Measurements from ENCODE around the gene SIAH3. TPM values are rescaled to one million over a fixed set of nuclear protein-coding genes. Genes with fewer than 3 reads are reported as not detected.

The SIAH3 gene
- total RNA-seq, 1 experiment from 2014 or later, result not detected

- Histone ChIP-seq H2BK5ac (ENCODE audit: insufficient read length, low read length) (no peak overlapping the region), H4K91ac (ENCODE audit: insufficient read length, low read depth, low read length) (no peak overlapping the region), H3K23ac (ENCODE audit: insufficient read length, low read depth, low read length) (no peak overlapping the region), H3K56ac (ENCODE audit: insufficient read length, low read depth, low read length) (no peak overlapping the region), H4K20me1 (ENCODE audit: control insufficient read depth, insufficient read depth, insufficient read length) (no peaks in the 10 kb centered on the region), H3K23me2 (ENCODE audit: insufficient read length, low read depth, low read length, poor library complexity, severe bottlenecking) (peaks cover 12% of the 10 kb centered on the region), H4K5ac (ENCODE audit: insufficient read length, low read depth, low read length) (no peak overlapping the region), H3K18ac (ENCODE audit: insufficient read length, low read depth, low read length) (no peak overlapping the region), H3K9me3 (ENCODE audit: control insufficient read depth, low read depth, low read length) (no peaks in the 10 kb centered on the region), H3K27ac (ENCODE audit: insufficient read length, low read depth, low read length) (no peak overlapping the region), H2BK20ac (ENCODE audit: low read depth, low read length, poor library complexity, severe bottlenecking) (no peak overlapping the region), H3K14ac (ENCODE audit: insufficient read depth, low read length) (0 out of 2 replicates have a peak overlapping the region, but pooled peaks have one; percentile 58), H2AFZ (ENCODE audit: low read length) (no peak overlapping the region), H2BK12ac (ENCODE audit: insufficient read length, low read depth, low read length) (no peak overlapping the region), H3K79me2 (ENCODE audit: insufficient read depth, low read length) (no peaks in the 10 kb centered on the region), H3T11ph (ENCODE audit: low read length) (no peak overlapping the region), H3K9ac (ENCODE audit: extremely low read depth, insufficient read length, low read length) (no peak overlapping the region), H2BK15ac (ENCODE audit: low read depth, low read length) (no peak overlapping the region), H3K79me1 (ENCODE audit: insufficient read depth, low read depth, low read length, poor library complexity, severe bottlenecking) (no peaks in the 10 kb centered on the region), H3K4me1 (ENCODE audit: insufficient read depth, low read length) (no peaks in the 10 kb centered on the region; the same call in 1 of the 2 replicates), H4K8ac (replicated peaks; ENCODE audit: insufficient read length, low read depth, low read length) (no peak overlapping the region), H2BK120ac (ENCODE audit: low read depth, low read length, poor library complexity, severe bottlenecking) (no peak overlapping the region), H3K27me3 (ENCODE audit: insufficient read depth, low read length) (peaks cover 3% of the 10 kb centered on the region; the same call in 1 of the 2 replicates), H3K4me2 (ENCODE audit: insufficient read depth, insufficient read length, low read length) (peak overlapping the region; percentile 51), H2AK5ac (ENCODE audit: insufficient read length, low read length) (no peak overlapping the region), H3K4ac (ENCODE audit: low read depth, low read length) (no peak overlapping the region)
- H3K4me3 Mint-ChIP-seq, result peak overlapping the region; percentile 36 to 84
- no peak for TF ChIP-seq CTCF (conservative IDR thresholded peaks at IDR 0.05)
- H3K9me3 Mint-ChIP-seq, result peaks cover 3 to 6% of the 10 kb centered on the region in 2 experiments; a peak in 3 of 5 replicates
- no CpG with 5 or more reads among the region's 16 CpGs for WGBS (ENCODE audit: extremely low coverage, insufficient read length, low lambda C conversion rate)
- H3K36me3 Mint-ChIP-seq (ENCODE audit: insufficient read depth in 1 of 3, low read depth in 3 of 3), result peaks cover 0 to 5% (median 0%) of the 10 kb centered on the region in 3 experiments; a peak in 2 of 7 replicates
- DNase-seq, result peak; percentile 32
- H3K4me1 Mint-ChIP-seq, result peaks cover 49 to 52% of the 10 kb centered on the region in 2 experiments
- no peak overlapping the region for H3K27ac Mint-ChIP-seq
- H3K27me3 Mint-ChIP-seq (ENCODE audit: low read depth), result peaks cover 54% of the 10 kb centered on the region
Observed at GRCh38 chr13:45850027-45850613, 1.4 kb downstream of the SIAH3 start.
